CD4-positive, alpha-beta T cell treated with Interleukin-15 for 4 hours (primary cell): ENCODE results near the gene KCTD6.

Experiments
- DNase-seq: peaks from one replicate; pipeline ENCODE4 v3.0.0-alpha.2; 2020; ENCODE audit warnings: low spot score

Gene KCTD6

GRCh38 chr3:58491506-58492402 is at the start of gene KCTD6:
Gene KCTD6, plus strand, starts transcription at chr3:58492096. Its CDS starts 6,660 bp downstream, at chr3:58498756.
- peak; percentile 92 for DNase-seq

DNA sequence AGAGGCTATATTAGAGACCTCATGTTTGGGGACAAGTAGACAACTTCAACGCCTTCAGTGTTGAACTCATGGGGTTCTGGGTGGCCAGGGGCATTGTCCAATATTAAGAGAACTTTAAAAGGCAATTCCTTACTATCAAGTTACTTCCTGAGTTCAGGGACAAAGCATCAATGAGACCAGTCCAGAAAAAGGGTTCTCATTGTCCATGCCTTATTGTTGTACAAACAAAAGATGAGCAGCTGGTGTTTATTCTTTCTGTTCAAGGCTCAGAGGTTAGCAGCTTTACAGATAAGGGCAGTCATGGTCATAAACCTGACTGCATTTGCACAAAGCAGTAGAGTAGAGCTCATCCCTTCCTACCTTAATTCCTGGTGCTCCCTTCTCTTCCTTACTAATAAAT is 39.7 kb upstream of the KCTD6 start:
- DNase-seq: no peak

DNA sequence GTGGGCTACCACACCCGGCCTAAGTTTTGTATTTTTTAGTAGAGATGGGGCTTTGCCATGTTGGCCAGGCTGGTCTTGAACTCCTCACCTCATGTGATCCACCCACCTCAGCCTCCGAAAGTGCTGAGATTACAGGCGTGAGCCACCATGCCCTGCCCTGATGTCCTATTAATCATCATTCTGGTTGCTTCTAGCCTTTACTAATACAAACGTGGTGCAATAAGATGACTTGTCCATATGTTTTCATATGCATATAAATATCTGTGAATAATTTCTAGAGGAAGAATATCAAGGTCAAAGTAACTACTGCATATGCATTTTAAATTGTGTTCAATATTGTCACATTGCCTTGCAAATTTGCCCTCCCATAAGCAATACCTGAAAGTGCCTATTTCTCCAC is 32.7 kb upstream of the KCTD6 start:
- DNase-seq: no peak

DNA sequence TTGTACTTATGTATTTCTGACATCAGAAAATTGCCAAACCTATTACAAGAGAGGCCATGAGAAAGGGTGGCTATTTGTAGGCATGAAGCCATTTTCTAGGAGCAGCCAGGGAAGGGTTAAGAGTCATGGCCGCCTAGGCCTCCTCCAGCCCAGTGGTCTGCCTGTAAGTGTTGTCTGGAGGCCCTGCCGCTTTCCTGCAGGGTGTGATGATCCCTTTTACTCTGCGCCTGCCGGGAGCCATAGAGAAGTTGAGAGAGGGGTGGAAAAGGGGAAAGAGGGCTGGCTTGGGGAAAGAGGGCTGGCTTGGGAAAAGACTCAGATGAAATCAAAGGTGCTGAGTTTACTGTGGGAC is 29.1 kb upstream of the KCTD6 start:
- no peak for DNase-seq

DNA sequence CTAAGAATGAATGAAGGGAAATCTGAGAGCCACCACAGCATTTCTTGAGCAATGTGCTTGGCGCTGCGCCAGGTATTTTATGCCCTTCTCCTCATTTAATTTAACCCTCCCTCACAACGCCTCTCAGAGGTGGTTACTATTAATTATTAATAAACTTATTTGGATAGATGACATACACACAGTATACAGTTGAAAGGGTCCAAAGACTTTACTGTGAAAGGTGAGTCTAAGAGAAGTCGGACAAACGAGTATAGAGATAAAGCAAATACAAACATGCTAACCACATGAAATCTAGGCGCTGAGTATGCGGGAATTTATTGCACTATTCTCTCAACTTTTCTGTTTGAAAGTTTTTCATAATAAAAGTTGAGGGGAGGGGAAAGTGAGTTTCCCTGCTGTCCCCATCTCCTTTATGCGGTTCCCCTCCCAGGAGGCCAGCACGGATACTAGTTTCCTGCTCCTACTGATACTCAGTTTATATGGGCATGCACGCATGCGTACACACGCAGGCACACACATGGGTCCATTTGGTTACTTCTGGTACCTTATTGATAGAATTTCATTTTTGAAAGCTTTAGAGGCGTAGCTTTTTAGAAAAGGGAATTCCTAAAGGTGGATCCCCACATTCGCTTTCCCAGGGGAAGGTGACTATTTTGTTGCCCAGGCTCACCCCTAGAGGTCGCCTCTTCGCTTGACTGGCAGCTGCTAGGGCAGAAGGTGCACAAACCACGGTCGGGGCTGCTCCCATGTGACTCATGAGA is 28.5 kb upstream of the KCTD6 start:
- DNase-seq: peak; percentile 79

DNA sequence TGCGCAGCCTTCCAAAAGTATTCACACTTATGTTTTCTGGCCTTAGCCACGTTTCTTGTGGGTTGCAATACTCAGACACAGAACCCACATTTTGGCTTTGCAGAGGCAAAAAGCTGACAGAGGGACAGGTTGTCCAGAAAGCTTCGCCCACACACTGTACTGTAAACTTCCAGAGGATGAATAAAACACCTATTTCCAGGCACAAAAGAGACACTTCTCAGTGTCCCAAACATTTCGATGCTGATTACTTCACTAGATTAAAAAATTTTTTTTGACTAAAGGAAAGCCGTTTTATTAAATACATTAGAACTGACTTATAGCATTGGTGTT is 28.0 kb upstream of the KCTD6 start:
- DNase-seq: no peak

DNA sequence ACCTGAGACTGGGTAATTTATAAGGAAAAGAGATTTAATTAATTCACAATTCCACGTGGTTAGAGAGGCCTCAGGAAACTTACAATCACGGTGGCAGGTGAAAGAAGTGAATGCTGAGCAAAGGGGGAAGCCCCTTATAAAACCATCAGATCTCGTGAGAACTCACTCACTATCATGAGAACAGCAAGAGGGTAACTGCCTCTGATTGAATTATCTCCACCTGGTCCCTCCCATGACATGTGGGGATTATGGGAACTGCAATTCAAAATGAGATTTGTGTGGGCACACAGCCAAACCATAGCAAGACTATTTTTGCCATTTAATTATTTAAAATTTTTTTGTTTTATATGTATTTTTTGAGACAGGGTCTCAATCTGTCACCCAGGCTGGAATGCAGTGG is 27.0 kb upstream of the KCTD6 start:
- DNase-seq: no peak

- no peak for DNase-seq
These were observed 24.9 kb upstream of the KCTD6 start for GRCh38 chr3:58466899-58467563.

- DNase-seq: no peak
These were observed 22.8 kb upstream of the KCTD6 start for GRCh38 chr3:58469096-58469495.

- DNase-seq: no peak
These were observed 21.4 kb upstream of the KCTD6 start for GRCh38 chr3:58470363-58471024.

DNA sequence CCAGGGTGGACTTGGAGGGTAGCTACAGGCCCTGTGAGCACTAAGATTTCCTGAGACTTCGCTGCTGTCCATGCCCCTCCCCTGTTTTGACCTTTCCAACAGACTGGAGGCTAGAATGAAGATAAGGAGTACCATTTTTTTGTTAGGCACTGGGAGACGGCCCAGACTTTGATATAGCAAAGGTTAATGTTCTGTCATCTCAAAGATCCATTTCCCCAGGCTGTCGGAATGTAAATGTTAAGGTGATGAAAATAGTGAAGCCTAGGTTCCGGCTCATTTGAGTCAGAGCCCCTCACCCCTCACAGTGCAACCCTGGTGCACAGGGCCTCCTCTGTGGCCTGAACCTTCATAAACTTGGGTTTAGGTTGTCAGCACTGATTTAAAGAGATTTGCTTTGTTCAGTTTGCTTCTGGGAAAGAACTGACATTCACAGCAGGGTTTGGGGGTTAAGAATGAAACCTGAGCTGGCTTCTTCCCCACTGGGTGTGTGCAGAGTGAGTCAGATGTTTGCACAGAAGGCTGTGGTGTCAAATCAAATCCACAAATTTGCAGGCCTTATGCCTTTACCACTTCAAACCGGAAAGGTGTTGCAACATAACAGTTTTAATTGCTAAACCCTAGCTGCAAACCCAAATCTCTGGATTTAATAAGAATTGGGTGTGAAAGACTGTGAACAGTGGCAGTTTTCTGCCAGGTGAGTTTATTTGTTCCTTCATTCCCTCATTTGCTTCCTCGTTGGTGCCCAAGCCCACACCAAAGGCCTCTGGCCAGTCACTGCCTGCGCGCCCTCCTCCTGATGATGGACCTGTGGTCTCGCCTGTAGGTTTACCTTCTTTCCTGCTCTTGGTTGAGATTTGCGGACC is 20.6 kb upstream of the KCTD6 start:
- peak; percentile 78 for DNase-seq

- no peak for DNase-seq
These were observed 18.6 kb upstream of the KCTD6 start for GRCh38 chr3:58473275-58473674.

DNA sequence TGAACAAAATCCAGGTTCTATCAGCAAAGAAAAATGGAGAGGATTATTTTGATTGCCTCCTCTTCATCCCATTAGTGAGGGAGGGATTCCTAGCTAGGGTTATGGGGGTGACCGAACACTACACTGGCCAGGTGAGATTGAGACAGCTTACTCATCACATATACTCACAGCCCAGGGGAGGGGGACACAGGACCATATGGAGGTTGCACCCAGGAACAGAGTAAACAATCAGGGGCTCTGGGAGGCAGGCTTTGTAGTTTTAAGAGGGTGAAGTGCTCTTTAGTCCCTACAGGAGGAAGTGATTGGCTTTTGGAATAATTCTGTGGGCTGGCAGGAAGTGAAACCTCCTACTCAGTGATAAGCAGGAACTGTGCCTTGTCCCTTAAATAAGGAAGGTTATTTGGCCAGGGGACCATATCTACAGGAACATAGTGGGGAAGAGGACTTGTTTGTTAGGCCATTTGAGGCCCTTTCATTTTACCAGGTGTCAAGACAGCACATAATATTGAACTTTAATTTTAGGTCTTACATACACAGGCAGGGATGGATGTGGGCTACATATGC is 17.5 kb upstream of the KCTD6 start:
- no peak for DNase-seq

GRCh38 chr3:58474967-58475578 is 16.8 kb upstream of the KCTD6 start:
- no peak for DNase-seq

DNA sequence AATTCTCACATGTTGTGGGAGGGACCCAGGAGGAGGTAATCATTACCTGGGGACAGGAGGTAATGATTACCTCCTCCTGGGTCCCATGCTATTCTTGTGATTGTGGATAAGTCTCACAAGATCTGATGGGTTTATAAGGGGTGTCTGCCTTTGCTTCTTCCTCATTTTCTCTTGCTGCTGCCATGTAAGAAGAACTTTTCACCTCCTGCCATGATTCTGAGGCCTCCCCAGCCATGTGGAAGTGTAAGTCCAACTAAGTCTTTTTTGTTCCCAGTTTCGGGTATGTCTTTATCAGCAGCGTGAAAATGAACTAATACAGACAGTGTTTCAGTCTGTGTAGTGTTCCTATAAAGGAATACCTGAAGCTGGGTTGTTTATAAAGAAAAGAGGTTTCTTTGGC is 13.1 kb upstream of the KCTD6 start:
- no peak for DNase-seq

GRCh38 chr3:58480309-58480708 is 11.6 kb upstream of the KCTD6 start:
- no peak for DNase-seq

- DNase-seq: no peak
These were observed 8.8 kb upstream of the KCTD6 start for GRCh38 chr3:58482917-58483636.

DNA sequence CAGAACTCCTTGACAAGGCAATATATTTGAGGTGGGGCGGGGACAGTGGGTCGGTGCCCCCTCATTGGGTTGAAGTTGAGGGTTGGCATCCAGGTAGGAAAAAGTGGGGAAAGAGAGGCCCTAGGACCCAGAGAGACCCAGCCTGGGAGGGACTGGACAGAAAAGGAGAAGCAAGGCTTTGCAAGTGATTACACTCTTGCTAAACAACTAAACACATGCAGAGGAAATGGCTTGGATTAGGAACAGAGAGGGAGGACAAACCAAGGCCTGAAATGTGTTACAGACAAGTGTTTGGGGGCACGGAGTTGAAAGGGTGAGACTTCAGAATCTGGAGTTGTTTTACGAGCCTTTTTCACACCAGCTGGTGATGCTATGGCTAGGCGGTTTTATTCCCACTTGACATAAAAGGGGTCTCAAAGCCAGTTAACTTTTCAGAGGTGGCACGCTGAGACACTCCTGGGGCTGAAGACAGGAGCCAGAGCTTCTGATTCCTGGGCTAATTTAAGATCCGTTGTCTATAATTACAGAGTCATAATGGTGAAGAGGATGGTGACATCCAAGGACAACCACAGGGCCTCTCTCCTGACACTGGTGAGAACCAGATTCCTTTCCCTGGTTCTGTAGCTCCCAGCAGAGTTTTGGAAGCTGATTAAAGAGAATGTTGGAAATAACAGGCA is 7.7 kb upstream of the KCTD6 start:
- DNase-seq: no peak

GRCh38 chr3:58484722-58485069 is 7.2 kb upstream of the KCTD6 start:
- no peak for DNase-seq
